CD4-positive, alpha-beta T cell (primary cell): Measurements from ENCODE around the gene GSAP. TPM values are rescaled to one million over a fixed set of nuclear protein-coding genes. Genes with fewer than 3 reads are reported as not detected.

ENCODE experiments used
- ATAC-seq: fragments of 200-7000 bp; cut with Tn5 transposase; one replicate; pipeline ENCODE4 v1.10.0; 2022; ENCODE audit warnings: mild to moderate bottlenecking; ENCODE audit not compliant: poor library complexity
- CTCF ChIA-PET: fragments of 350-600 bp; sonication (Branson Sonifier 250); formaldehyde crosslinking; loops from one replicate; lab custom pipeline; 2021; ENCODE audit warnings: antibody characterized with exemption, inconsistent platforms; lab: Charles Lee
- POLR2A ChIA-PET: fragments of 350-600 bp; sonication (Branson Sonifier 250); formaldehyde crosslinking; loops from one replicate; lab custom pipeline; 2021; ENCODE audit warnings: antibody characterized with exemption, inconsistent platforms; lab: Charles Lee
- DNase-seq, 14 experiments: peaks; one replicate each; pipeline ENCODE4 v3.0.0-alpha.2; 2013 to 2020; ENCODE audit warnings: mixed read lengths in 2 of 14
- H3K27ac ChIP-seq, 2 donors: one replicate each; pipeline versions ENCODE4 v1.5.1 to v1.7.0; 2013; ENCODE audit warnings: low read length in 2 of 2, low read depth in 1 of 2, mild to moderate bottlenecking in 1 of 2
- H3K27me3 ChIP-seq, 2 experiments: 1 replicate in 1 of 2; 2 replicates in 1 of 2; pipeline versions ENCODE4 v1.6.1 to v1.7.0; 2013; ENCODE audit warnings: low read length in 2 of 2, control low read depth in 1 of 2, mild to moderate bottlenecking in 1 of 2, moderate library complexity in 1 of 2; ENCODE audit not compliant: insufficient read depth in 2 of 2, control insufficient read depth in 1 of 2
- H3K36me3 ChIP-seq: one replicate; pipeline ENCODE4 v1.6.1; 2013; ENCODE audit warnings: low read length, control low read depth; ENCODE audit not compliant: insufficient read depth
- H3K4me1 ChIP-seq: one replicate; pipeline ENCODE4 v1.6.1; 2013; ENCODE audit warnings: low read length, control low read depth; ENCODE audit not compliant: insufficient read depth
- H3K4me3 ChIP-seq: one replicate; pipeline ENCODE4 v1.5.1; 2013; ENCODE audit warnings: mild to moderate bottlenecking, low read length, moderate library complexity
- H3K9me3 ChIP-seq, 2 experiments: 1 replicate in 1 of 2; 2 replicates in 1 of 2; pipeline versions ENCODE4 v1.6.1 to v1.7.0; 2013; ENCODE audit warnings: low read length in 2 of 2, mild to moderate bottlenecking in 2 of 2, control low read depth in 1 of 2, moderate library complexity in 1 of 2; ENCODE audit not compliant: control insufficient read depth in 1 of 2, insufficient read depth in 1 of 2
- H3K27ac Mint-ChIP-seq: one replicate; pipeline ENCODE4 v1.8.0; 2020; ENCODE audit warnings: mixed read lengths
- H3K27me3 Mint-ChIP-seq: one replicate; pipeline ENCODE4 v1.8.0; 2021; ENCODE audit warnings: mixed read lengths
- H3K36me3 Mint-ChIP-seq: one replicate; pipeline ENCODE4 v1.8.0; 2021; ENCODE audit warnings: low read depth, mixed read lengths
- H3K4me1 Mint-ChIP-seq: one replicate; pipeline ENCODE4 v1.8.0; 2021; ENCODE audit warnings: low read depth, mixed read lengths
- H3K4me3 Mint-ChIP-seq: one replicate; pipeline ENCODE4 v1.8.0; 2020; ENCODE audit warnings: mild to moderate bottlenecking, mixed read lengths
- H3K9me3 Mint-ChIP-seq: one replicate; pipeline ENCODE4 v1.8.0; 2020; ENCODE audit warnings: mixed read lengths
- CTCF ChIP-seq: fragments of 200-600 bp; IDR thresholded peaks from one replicate; pipeline ENCODE4 v1.8.0; 2022; ENCODE audit warnings: antibody characterized with exemption, mild to moderate bottlenecking
- intact Hi-C, 2 experiments: fragments of 100-400 bp; cut with DNase I in 1 of 2; cut with micrococcal nuclease in 1 of 2; formaldehyde crosslinking; loops; one replicate each; pipeline versions ENCODE4 v1.15.1 to v1.9.0; 2023 to 2025; cut with DNase I, micrococcal nuclease
- total RNA-seq, 174 experiments: library from RNA in 2 of 174; stranded (reverse) in 2 of 174; gene quantifications; one replicate each; pipeline ENCODE4 v1.2.3 and lab custom pipeline; 2021 to 2026

GSAP gene
- total RNA-seq, 2 experiments from 2014 or later, result 19.1 to 19.5 TPM

GRCh38 chr7:77416621-77417371 is 647 bp upstream of the GSAP start:
- no peaks in the 10 kb centered on the region for H3K36me3 ChIP-seq
- intact Hi-C loops, result loop anchor here in 1 of 2 experiments (2.0 to 5.0 kb wide), 2 partner anchors 64 to 121 kb away; partner anchors contain the start of gene PTPN12
- Mint-ChIP-seq H3K4me1 (peaks cover 44% of the 10 kb centered on the region), H3K27ac (peak overlapping the region; percentile 76), H3K36me3 (no peaks in the 10 kb centered on the region), H3K27me3 (no peaks in the 10 kb centered on the region), H3K9me3 (no peaks in the 10 kb centered on the region), H3K4me3 (peak overlapping the region; percentile 87)
- H3K9me3 ChIP-seq, result no peaks in the 10 kb centered on the region
- H3K4me3 ChIP-seq, result peak overlapping the region; percentile 76
- ChIA-PET CTCF (no interaction called here), POLR2A (interaction anchor here (1.0 to 2.6 kb wide), 3 partner anchors 11 to 119 kb away, joined by 6 to 14 read pairs (median 7); no protein-coding TSS in a partner anchor)
- ATAC-seq (no peak), DNase-seq (peak in 1 of 14 experiments; percentile 2)
- H3K4me1 ChIP-seq, result peaks cover 15% of the 10 kb centered on the region
- peak overlapping the region in 1 of 2 donors; percentile 17 for H3K27ac ChIP-seq
- no peaks in the 10 kb centered on the region for H3K27me3 ChIP-seq
- no peak for TF ChIP-seq CTCF

- TF ChIP-seq CTCF, result no peak
- no peaks in the 10 kb centered on the region for H3K9me3 Mint-ChIP-seq
- ATAC-seq (peak; percentile 49), DNase-seq (peak in 9 of 14 experiments; percentile 4 to 51 (median 15))
- no peaks in the 10 kb centered on the region for H3K27me3 Mint-ChIP-seq
- peak overlapping the region; percentile 62 for H3K27ac Mint-ChIP-seq
- no peaks in the 10 kb centered on the region for H3K36me3 Mint-ChIP-seq
- H3K27me3 ChIP-seq, result no peaks in the 10 kb centered on the region
- peak overlapping the region; percentile 87 for H3K4me3 Mint-ChIP-seq
- H3K4me3 ChIP-seq, result peak overlapping the region; percentile 76
- intact Hi-C loops, result loop anchor here in 1 of 2 experiments (5.0 kb wide), 1 partner anchor 122 kb away; the partner anchor contains the start of gene PTPN12
- peak overlapping the region; percentile 30 to 33 for H3K27ac ChIP-seq
- H3K4me1 ChIP-seq, result peaks cover 15% of the 10 kb centered on the region
- POLR2A ChIA-PET, result interaction anchor here (0.7 to 2.6 kb wide), 8 partner anchors 13 to 293 kb away, joined by 3 to 14 read pairs (median 3); partner anchors contain the start of gene CCDC146
- no peaks in the 10 kb centered on the region for H3K9me3 ChIP-seq
- no peaks in the 10 kb centered on the region for H3K36me3 ChIP-seq
- peaks cover 52% of the 10 kb centered on the region for H3K4me1 Mint-ChIP-seq
- CTCF ChIA-PET, result interaction anchor here (0.6 kb wide), 1 partner anchor 212 kb away, joined by 7 read pairs; no protein-coding TSS in a partner anchor
Measured at GRCh38 chr7:77415476-77415822, 700 bp downstream of the GSAP start.

GRCh38 chr7:77413861-77414424 is 2.2 kb downstream of the GSAP start:
- Histone ChIP-seq H3K27ac (no peak overlapping the region), H3K9me3 (no peaks in the 10 kb centered on the region), H3K27me3 (no peaks in the 10 kb centered on the region), H3K4me1 (peaks cover 15% of the 10 kb centered on the region), H3K4me3 (no peak overlapping the region), H3K36me3 (no peaks in the 10 kb centered on the region)
- TF ChIP-seq CTCF, result no peak
- peak overlapping the region; percentile 62 for H3K27ac Mint-ChIP-seq
- no peaks in the 10 kb centered on the region for H3K36me3 Mint-ChIP-seq
- peak overlapping the region; percentile 87 for H3K4me3 Mint-ChIP-seq
- no peaks in the 10 kb centered on the region for H3K27me3 Mint-ChIP-seq
- ChIA-PET CTCF (no interaction called here), POLR2A (interaction anchor here (0.6 to 1.5 kb wide), 3 partner anchors 14 to 65 kb away, joined by 3 to 7 read pairs (median 3); no protein-coding TSS in a partner anchor)
- H3K4me1 Mint-ChIP-seq, result peaks cover 55% of the 10 kb centered on the region
- DNase-seq (peak in 1 of 14 experiments; percentile 34), ATAC-seq (no peak)
- intact Hi-C loops, result loop anchor here in 1 of 2 experiments (5.0 kb wide), 1 partner anchor 52 kb away; no protein-coding TSS in a partner anchor
- H3K9me3 Mint-ChIP-seq, result no peaks in the 10 kb centered on the region
